IMR-90 (cell line): ENCODE results near the gene SKP2. TPM values are rescaled to one million over a fixed set of nuclear protein-coding genes. Genes with fewer than 3 reads are reported as not detected.

ENCODE experiments used
- ATAC-seq: fragments of 200-7000 bp; cut with Tn5 transposase; 2 replicates; pipeline ENCODE4 v1.9.1; 2020; ENCODE audit warnings: low read depth, mild to moderate bottlenecking, moderate library complexity
- BruUV-seq: library from RNA; stranded (reverse); fragments of 400-500 nt; replicated peaks from 2 replicates; lab custom pipeline; 2021; lab: Mats Ljungman, UMichigan
- CTCF ChIA-PET: fragments of 300-600 bp; formaldehyde crosslinking; extraction: SDS; loops from one replicate; lab custom pipeline; 2021; ENCODE audit warnings: antibody characterized with exemption; lab: Yijun Ruan, JAX
- POLR2A ChIA-PET: fragments of 300-600 bp; sonication (Branson Sonifier 250); formaldehyde crosslinking; loops from one replicate; lab custom pipeline; 2022; ENCODE audit warnings: antibody characterized with exemption; ENCODE audit not compliant: unreplicated experiment; lab: Charles Lee
- DNase-seq: peaks from one replicate; pipeline ENCODE4 v3.0.0; 2013
- H2AFZ ChIP-seq: replicated peaks from 2 replicates; pipeline ENCODE3; 2013; ENCODE audit warnings: low read length, mild to moderate bottlenecking; ENCODE audit not compliant: poor library complexity
- H2AK5ac ChIP-seq: 2 replicates; pipeline ENCODE4 v1.6.1; 2013; ENCODE audit warnings: low read depth, low read length, inconsistent platforms
- H2AK9ac ChIP-seq: replicated peaks from 2 replicates; pipeline ENCODE3; 2013; ENCODE audit warnings: mild to moderate bottlenecking, low read depth, low read length, moderate library complexity; ENCODE audit not compliant: poor library complexity
- H2BK120ac ChIP-seq: 2 replicates; pipeline ENCODE4 v1.6.1; 2013; ENCODE audit warnings: low read depth, low read length, inconsistent platforms
- H2BK15ac ChIP-seq: 3 replicates; pipeline ENCODE4 v1.6.1; 2013; ENCODE audit warnings: low read depth, low read length, inconsistent platforms
- H2BK20ac ChIP-seq: 2 replicates; pipeline ENCODE4 v1.6.1; 2013; ENCODE audit warnings: low read depth, mild to moderate bottlenecking, inconsistent platforms, low read length, moderate library complexity
- H2BK5ac ChIP-seq: 2 replicates; pipeline ENCODE4 v1.6.1; 2013; ENCODE audit warnings: mild to moderate bottlenecking, low read depth, low read length, inconsistent platforms; ENCODE audit not compliant: poor library complexity, severe bottlenecking
- H3K14ac ChIP-seq: replicated peaks from 2 replicates; pipeline ENCODE4 v1.6.1; 2013; ENCODE audit warnings: low read depth, low read length, inconsistent platforms
- H3K18ac ChIP-seq: 2 replicates; pipeline ENCODE4 v1.6.1; 2013; ENCODE audit warnings: low read depth, low read length, control low read depth
- H3K23ac ChIP-seq: 2 replicates; pipeline ENCODE4 v1.6.1; 2013; ENCODE audit warnings: low read depth, low read length, inconsistent platforms
- H3K27ac ChIP-seq: 2 replicates; pipeline ENCODE4 v1.5.1; 2013; ENCODE audit warnings: mild to moderate bottlenecking, control low read depth, low read length; ENCODE audit not compliant: insufficient read depth
- H3K27me3 ChIP-seq: 2 replicates; pipeline ENCODE4 v1.6.1; 2013; ENCODE audit warnings: low read length; ENCODE audit not compliant: control insufficient read depth, insufficient read depth
- H3K36me3 ChIP-seq: 2 replicates; pipeline ENCODE4 v1.6.1; 2013; ENCODE audit warnings: low read length, mixed read lengths; ENCODE audit not compliant: control insufficient read depth, insufficient read depth
- H3K4ac ChIP-seq: 2 replicates; pipeline ENCODE4 v1.6.1; 2013; ENCODE audit warnings: low read depth, low read length, inconsistent platforms
- H3K4me1 ChIP-seq: 2 replicates; pipeline ENCODE4 v1.6.1; 2013; ENCODE audit warnings: low read length, mixed read lengths; ENCODE audit not compliant: control insufficient read depth, insufficient read depth
- H3K4me2 ChIP-seq: 2 replicates; pipeline ENCODE4 v1.6.1; 2013; ENCODE audit warnings: low read depth, mild to moderate bottlenecking, control low read depth, low read length, moderate library complexity
- H3K4me3 ChIP-seq: 2 replicates; pipeline ENCODE4 v1.5.1; 2013; ENCODE audit warnings: low read depth, mild to moderate bottlenecking, control low read depth, low read length, moderate library complexity; ENCODE audit not compliant: insufficient read depth
- H3K56ac ChIP-seq: 2 replicates; pipeline ENCODE4 v1.6.1; 2013; ENCODE audit warnings: low read length, inconsistent platforms; ENCODE audit not compliant: insufficient read depth; ENCODE audit errors: extremely low read depth
- H3K79me1 ChIP-seq, 2 experiments: 2 replicates each; pipeline ENCODE4 v1.6.1; 2013; ENCODE audit warnings: low read length in 2 of 2, inconsistent platforms in 1 of 2, low read depth in 1 of 2
- H3K9ac ChIP-seq: 2 replicates; pipeline ENCODE4 v1.6.1; 2013; ENCODE audit warnings: low read depth, low read length, control low read depth
- H3K9me1 ChIP-seq: 2 replicates; pipeline ENCODE4 v1.6.1; 2013; ENCODE audit warnings: low read length, inconsistent platforms; ENCODE audit not compliant: insufficient read depth
- H3K9me3 ChIP-seq: 2 replicates; pipeline ENCODE4 v1.6.1; 2013; ENCODE audit warnings: low read length; ENCODE audit not compliant: control insufficient read depth, insufficient read depth
- H4K20me1 ChIP-seq: 2 replicates; pipeline ENCODE4 v1.6.1; 2013; ENCODE audit warnings: low read length, inconsistent platforms; ENCODE audit not compliant: insufficient read depth
- H4K5ac ChIP-seq: 2 replicates; pipeline ENCODE4 v1.6.1; 2013; ENCODE audit warnings: mild to moderate bottlenecking, low read depth, low read length, control low read depth
- H4K8ac ChIP-seq, 2 experiments: 2 replicates each; pipeline ENCODE4 v1.6.1; 2013; ENCODE audit warnings: low read depth in 2 of 2, low read length in 2 of 2, control low read depth in 1 of 2, inconsistent platforms in 1 of 2
- H4K91ac ChIP-seq: 2 replicates; pipeline ENCODE4 v1.6.1; 2013; ENCODE audit warnings: low read depth, low read length, inconsistent platforms; ENCODE audit not compliant: insufficient read depth
- BHLHE40 ChIP-seq: fragments of 150-350 bp; IDR thresholded peaks from 2 replicates; pipeline ENCODE4 v1.6.1; 2016; ENCODE audit warnings: mild to moderate bottlenecking, low read depth, low read length
- MAZ ChIP-seq: IDR thresholded peaks from 2 replicates; pipeline ENCODE4 v1.6.1; 2012; ENCODE audit warnings: low read depth, mild to moderate bottlenecking, low read length, improper control_type of control experiment, moderate library complexity, borderline replicate concordance
- RAD21 ChIP-seq: IDR thresholded peaks from 2 replicates; pipeline ENCODE4 v1.6.1; 2012; ENCODE audit warnings: low read length, improper control_type of control experiment
- SMC3 ChIP-seq: fragments of 150-350 bp; IDR thresholded peaks from 2 replicates; pipeline ENCODE4 v1.6.1; 2016; ENCODE audit warnings: low read depth, mild to moderate bottlenecking, antibody characterized with exemption, low read length, moderate library complexity
- WGBS, 2 experiments: methylation state at CpG; one replicate each; pipeline versions ENCODE4 v1.1.5 to v1.1.7; 2013; ENCODE audit warnings: missing lambda C conversion rate in 2 of 2; ENCODE audit not compliant: insufficient read length in 1 of 2; ENCODE audit errors: extremely low coverage in 2 of 2; 5-methylcytosine and 5-hydroxymethylcytosine counted together
- dilution Hi-C: fragments of 300-500 bp; cut with HindIII; formaldehyde crosslinking; loops from one replicate; pipeline ENCODE4 v1.14.3; 2018; ENCODE audit warnings: low sequenced_read_pairs; ENCODE audit not compliant: unreplicated experiment
- in situ Hi-C: fragments of 300-500 bp; cut with MboI; formaldehyde crosslinking; loops from 3 replicates; pipeline ENCODE4 v1.14.3; 2019; ENCODE audit warnings: low sequenced_read_pairs, inconsistent platforms, mixed read lengths
- intact Hi-C: fragments of 100-400 bp; cut with micrococcal nuclease; formaldehyde crosslinking; loops from 2 replicates; pipeline ENCODE4 v1.10.0; 2022
- polyA plus RNA-seq, 3 experiments: library from polyadenylated mRNA; depleted of rRNA; stranded (reverse); fragments of >200 nt; gene quantifications; 2 replicates each; pipeline ENCODE4 v1.2.3, GENCODE V29; 2012; ENCODE audit warnings: low replicate concordance in 1 of 3
- total RNA-seq: library from RNA; depleted of rRNA; stranded (reverse); fragments of >200 nt; gene quantifications from 2 replicates; pipeline ENCODE4 v1.2.3, GENCODE V29; 2012
- TF ChIP-seq, protein P1 (sequence below): conservative IDR thresholded peaks from 2 replicates; pipeline ENCODE4 v1.5.1; 2012; ENCODE audit warnings: mild to moderate bottlenecking, low read depth, low read length, improper control_type of control experiment

Gene SKP2
- total and polyA plus RNA-seq, 2 of the 4 experiments (the other 2 are of a cell fraction) = 23.3 to 92.1 TPM

- H3K79me1 ChIP-seq = peaks cover 3 to 7% of the 10 kb centered on the region in 2 experiments; a peak in 2 of 4 replicates
- dilution Hi-C loops = no loop called here
- H3K9me3 ChIP-seq = no peaks in the 10 kb centered on the region
- ChIA-PET CTCF (interaction anchor here (0.7 to 1.5 kb wide), 12 partner anchors 13 to 518 kb away, joined by 3 to 9 read pairs (median 4); no protein-coding TSS in a partner anchor), POLR2A (no interaction called here)
- H3K9ac ChIP-seq = no peak overlapping the region
- H4K5ac ChIP-seq = no peak overlapping the region
- H3K4me3 ChIP-seq = no peak overlapping the region
- WGBS, 2 experiments = no CpG with 5 or more reads among the region's 2 CpGs
- no peak overlapping the region for H2BK20ac ChIP-seq
- H2AK9ac ChIP-seq = no peak overlapping the region
- H4K20me1 ChIP-seq = no peaks in the 10 kb centered on the region
- H4K91ac ChIP-seq = no peak overlapping the region
- peaks cover 5% of the 10 kb centered on the region; the same call in 1 of the 2 replicates for H3K9me1 ChIP-seq
- no peaks in the 10 kb centered on the region for H3K27me3 ChIP-seq
- intact Hi-C loops = loop anchor here (1.0 to 10.0 kb wide), 5 partner anchors 19 to 517 kb away; no protein-coding TSS in a partner anchor
- in situ Hi-C loops = loop anchor here (10.0 kb wide), 1 partner anchor 127 kb away; the partner anchor contains the start of gene RANBP3L
- ATAC-seq (peak; percentile 77), DNase-seq (peak; percentile 65)
- H3K23ac ChIP-seq = no peak overlapping the region
- no peak overlapping the region for H3K4ac ChIP-seq
- no peak overlapping the region for H2AK5ac ChIP-seq
- H3K4me1 ChIP-seq = 0 out of 2 replicates have a peak, but pooled peaks cover 5% of the 10 kb centered on the region
- no peak overlapping the region for H3K27ac ChIP-seq
- TF ChIP-seq, protein P1, sequence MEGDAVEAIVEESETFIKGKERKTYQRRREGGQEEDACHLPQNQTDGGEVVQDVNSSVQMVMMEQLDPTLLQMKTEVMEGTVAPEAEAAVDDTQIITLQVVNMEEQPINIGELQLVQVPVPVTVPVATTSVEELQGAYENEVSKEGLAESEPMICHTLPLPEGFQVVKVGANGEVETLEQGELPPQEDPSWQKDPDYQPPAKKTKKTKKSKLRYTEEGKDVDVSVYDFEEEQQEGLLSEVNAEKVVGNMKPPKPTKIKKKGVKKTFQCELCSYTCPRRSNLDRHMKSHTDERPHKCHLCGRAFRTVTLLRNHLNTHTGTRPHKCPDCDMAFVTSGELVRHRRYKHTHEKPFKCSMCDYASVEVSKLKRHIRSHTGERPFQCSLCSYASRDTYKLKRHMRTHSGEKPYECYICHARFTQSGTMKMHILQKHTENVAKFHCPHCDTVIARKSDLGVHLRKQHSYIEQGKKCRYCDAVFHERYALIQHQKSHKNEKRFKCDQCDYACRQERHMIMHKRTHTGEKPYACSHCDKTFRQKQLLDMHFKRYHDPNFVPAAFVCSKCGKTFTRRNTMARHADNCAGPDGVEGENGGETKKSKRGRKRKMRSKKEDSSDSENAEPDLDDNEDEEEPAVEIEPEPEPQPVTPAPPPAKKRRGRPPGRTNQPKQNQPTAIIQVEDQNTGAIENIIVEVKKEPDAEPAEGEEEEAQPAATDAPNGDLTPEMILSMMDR = peak; percentile 63
- TF ChIP-seq MAZ (no peak), SMC3 (peak; percentile 52; the same call in 1 of the 2 replicates), RAD21 (peak; percentile 63), BHLHE40 (no peak)
- no peak overlapping the region for H2BK120ac ChIP-seq
- no peak overlapping the region for H3K18ac ChIP-seq
- H3K36me3 ChIP-seq = peaks cover 19% of the 10 kb centered on the region
- no peak overlapping the region for H3K14ac ChIP-seq
- no peak overlapping the region for H2BK15ac ChIP-seq
- H3K56ac ChIP-seq = no peak overlapping the region
- no peak overlapping the region for H4K8ac ChIP-seq
- no peak overlapping the region for H2BK5ac ChIP-seq
- BruUV-seq = no TSS peak
- no peak overlapping the region for H2AFZ ChIP-seq
- H3K4me2 ChIP-seq = no peak overlapping the region
Measured at GRCh38 chr5:36177715-36178523, 26.0 kb downstream of the SKP2 start.
